VCaP (cell line): ENCODE data around the gene MYOZ3.

Experiments
- H3K27ac ChIP-seq: fragments of 450-650 bp; 2 replicates; pipeline ENCODE4 v1.5.1; 2017
- CTCF ChIP-seq: fragments of 450-650 bp; conservative IDR thresholded peaks from 2 replicates; pipeline ENCODE4 v1.5.1; 2017; ENCODE audit warnings: mild to moderate bottlenecking, moderate library complexity

Gene MYOZ3

GRCh38 chr5:150628936-150629485 lies 32.0 kb upstream of the MYOZ3 start:
- TF ChIP-seq CTCF, result no peak
- no peak overlapping the region for H3K27ac ChIP-seq

DNA sequence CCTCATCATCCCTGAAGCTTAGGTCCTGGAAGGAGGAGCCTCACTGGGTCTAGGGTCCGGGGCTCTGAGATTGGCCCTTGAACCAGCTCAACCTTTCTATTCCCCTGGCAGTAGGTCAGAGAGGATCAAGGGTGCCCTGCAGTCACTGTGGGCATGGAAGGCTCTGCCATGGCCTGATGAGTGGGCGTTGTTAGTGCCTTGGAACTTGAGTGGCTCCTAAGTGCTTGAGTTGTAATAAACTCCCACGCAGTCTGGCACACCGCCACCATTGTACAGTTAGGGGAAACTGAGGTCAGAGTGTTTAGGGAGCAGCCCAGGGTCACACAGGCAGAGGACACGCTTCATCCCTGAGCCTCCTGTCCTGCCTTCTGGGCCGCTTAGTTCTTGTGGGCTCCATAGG lies 31.0 kb upstream of the MYOZ3 start:
- H3K27ac ChIP-seq, result no peak overlapping the region
- no peak for TF ChIP-seq CTCF

GRCh38 chr5:150630461-150631325 lies 30.4 kb upstream of the MYOZ3 start:
- no peak overlapping the region for H3K27ac ChIP-seq
- TF ChIP-seq CTCF, result no peak

DNA sequence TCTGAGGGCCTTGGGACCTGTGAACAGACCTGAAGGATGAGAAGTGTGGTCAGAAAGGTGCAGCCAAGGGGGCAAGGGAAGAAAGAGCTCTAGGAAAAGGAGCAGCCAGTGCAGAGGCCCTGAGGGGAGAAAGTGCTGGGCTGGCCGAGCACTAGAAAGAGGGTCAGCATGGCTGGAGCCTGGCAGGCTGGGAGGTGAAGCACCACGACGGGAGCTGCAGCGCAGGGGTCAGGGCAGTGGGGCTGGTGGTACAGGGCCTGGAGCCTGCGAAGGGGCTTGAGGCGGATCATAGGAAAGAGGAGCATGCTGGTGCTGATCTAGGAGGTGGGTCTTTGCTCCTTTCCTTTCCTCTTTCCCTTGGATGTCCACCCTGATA lies 29.7 kb upstream of the MYOZ3 start:
- TF ChIP-seq CTCF, result no peak
- no peak overlapping the region for H3K27ac ChIP-seq

DNA sequence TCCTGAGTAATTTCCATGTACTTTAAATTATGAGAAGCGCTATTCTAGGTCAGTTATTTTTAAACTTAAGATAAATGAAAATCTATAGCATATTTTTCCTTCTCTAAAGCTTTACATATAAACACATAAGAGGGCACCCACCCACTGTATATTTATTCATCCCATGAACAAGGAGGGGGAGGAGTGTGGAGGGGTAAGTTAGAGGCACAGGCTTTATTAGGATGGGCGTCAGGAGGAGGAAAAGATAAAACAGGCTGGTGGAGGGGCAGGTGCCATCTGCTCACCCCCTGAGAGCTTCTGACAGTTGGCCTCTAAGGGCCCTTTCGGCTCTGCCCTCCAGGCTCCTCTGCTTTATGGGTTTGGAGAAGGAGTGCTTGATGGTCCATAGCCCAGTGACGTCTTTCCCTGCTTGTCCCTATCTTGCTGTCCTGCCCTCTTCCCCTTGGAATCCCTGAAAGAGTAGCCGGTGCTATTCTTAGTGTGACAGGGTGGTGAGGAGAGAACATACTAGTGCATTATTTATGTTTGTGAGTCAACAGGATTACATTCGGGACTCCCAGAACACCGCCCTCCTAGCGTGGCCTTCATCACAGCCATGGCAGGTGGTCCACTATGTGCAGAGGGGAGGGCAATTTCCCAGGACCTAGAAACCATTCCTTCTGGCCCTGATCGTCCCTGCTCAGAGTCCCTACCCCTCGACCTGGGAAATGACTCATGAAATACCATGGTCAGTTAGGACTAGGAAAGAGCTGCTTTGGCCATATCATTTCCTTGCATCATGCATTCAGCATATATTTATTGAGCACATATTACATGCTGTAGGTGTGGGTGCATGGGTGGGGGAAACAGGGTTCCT lies 28.5 kb upstream of the MYOZ3 start:
- TF ChIP-seq CTCF, result no peak
- H3K27ac ChIP-seq, result no peak overlapping the region

GRCh38 chr5:150633429-150633828 lies 27.6 kb upstream of the MYOZ3 start:
- no peak for TF ChIP-seq CTCF
- H3K27ac ChIP-seq, result no peak overlapping the region
